ENCODE results near the gene COA1. TPM values are rescaled to one million over a fixed set of nuclear protein-coding genes. Genes with fewer than 3 reads are reported as not detected.

The COA1 gene
- total RNA-seq, 2 donors from 2014 or later = 53.6 to 56.0 TPM

DNA sequence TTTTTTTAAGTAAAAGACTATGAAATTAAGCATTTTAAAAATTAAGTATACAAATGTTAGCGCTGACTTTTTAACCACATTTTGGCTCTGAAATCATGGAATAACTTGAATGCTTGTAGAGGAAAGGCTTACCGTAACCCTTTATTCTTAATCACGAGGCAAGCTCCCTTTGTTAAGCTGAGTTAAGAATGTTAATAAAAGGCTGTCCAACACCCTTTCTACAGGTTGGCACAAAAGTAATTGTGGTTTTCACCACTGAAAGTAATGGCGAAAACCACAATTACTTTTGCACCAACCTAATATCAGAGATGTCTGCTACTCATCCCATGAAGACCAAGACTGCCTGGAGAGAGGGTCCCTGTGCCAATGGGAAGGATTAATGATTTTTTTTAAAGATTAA lies 75.9 kb downstream of the COA1 start:
- DNase-seq (ENCODE audit: low spot score) = no peak
- Histone ChIP-seq H3K27me3 (no peaks in the 10 kb centered on the region), H3K4me1 (peaks cover 0 to 37% of the 10 kb centered on the region in 2 donors), H3K27ac (no peak overlapping the region), H3K4me3 (no peak overlapping the region), H3K9me3 (no peaks in the 10 kb centered on the region), H3K36me3 (no peaks in the 10 kb centered on the region)
- TF ChIP-seq, protein P1, sequence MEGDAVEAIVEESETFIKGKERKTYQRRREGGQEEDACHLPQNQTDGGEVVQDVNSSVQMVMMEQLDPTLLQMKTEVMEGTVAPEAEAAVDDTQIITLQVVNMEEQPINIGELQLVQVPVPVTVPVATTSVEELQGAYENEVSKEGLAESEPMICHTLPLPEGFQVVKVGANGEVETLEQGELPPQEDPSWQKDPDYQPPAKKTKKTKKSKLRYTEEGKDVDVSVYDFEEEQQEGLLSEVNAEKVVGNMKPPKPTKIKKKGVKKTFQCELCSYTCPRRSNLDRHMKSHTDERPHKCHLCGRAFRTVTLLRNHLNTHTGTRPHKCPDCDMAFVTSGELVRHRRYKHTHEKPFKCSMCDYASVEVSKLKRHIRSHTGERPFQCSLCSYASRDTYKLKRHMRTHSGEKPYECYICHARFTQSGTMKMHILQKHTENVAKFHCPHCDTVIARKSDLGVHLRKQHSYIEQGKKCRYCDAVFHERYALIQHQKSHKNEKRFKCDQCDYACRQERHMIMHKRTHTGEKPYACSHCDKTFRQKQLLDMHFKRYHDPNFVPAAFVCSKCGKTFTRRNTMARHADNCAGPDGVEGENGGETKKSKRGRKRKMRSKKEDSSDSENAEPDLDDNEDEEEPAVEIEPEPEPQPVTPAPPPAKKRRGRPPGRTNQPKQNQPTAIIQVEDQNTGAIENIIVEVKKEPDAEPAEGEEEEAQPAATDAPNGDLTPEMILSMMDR (IDR thresholded peaks at IDR 0.05) = no peak

DNA sequence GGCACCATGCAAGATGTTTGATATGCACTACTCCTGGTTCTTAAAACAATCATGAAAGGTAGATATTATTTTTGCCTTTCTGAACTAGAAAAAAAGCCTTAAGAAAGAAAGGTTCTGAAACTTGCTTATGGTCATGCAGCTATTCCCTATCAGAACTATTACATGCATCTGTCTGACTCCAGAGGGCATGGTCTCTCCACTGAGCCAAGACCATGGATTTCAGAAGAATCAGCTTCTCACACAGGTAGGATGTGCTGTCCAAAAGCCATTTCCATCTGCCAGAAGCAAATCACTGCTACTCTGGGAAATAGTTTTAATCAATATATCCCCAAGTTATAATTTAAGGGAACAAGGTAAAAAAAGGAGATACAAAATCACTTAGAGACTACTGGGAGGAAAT lies 77.0 kb downstream of the COA1 start:
- no peaks in the 10 kb centered on the region for H3K36me3 ChIP-seq
- no peak overlapping the region for H3K4me3 ChIP-seq
- peaks cover 0 to 48% of the 10 kb centered on the region in 2 donors for H3K4me1 ChIP-seq
- no peak overlapping the region for H3K27ac ChIP-seq
- no peak for DNase-seq (ENCODE audit: low spot score)
- H3K9me3 ChIP-seq = no peaks in the 10 kb centered on the region
- TF ChIP-seq, protein P1 (IDR thresholded peaks at IDR 0.05) = no peak
- H3K27me3 ChIP-seq = no peaks in the 10 kb centered on the region

DNA sequence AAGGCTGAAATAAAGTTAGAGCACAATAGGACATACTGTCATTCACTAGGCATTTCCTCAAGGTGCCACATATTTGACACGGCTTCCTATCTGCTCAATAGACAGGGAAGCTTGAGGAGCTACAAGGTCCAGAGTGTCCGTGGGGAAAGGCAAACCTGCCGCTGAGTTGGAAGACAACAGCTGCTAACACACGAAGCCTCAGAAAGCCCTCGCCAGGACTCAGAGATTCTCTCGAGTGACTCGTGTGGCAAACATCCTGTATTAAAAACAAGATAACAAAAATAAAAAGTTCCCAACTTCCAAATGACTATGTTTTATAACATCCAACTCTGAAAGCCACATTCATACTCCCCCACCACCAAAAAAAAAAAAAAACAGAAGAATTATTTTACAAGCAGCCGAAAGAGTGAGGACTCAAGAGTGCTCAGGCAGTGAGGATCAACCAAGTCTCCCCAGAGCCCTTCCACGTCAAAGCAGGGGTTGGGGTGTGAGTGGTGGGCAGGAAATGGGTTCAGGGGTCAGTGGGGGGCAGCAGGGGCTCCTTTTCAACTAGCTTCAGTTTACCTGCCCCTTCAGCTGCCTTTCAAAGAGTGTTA lies 78.8 kb downstream of the COA1 start:
- Histone ChIP-seq H3K36me3 (no peaks in the 10 kb centered on the region), H3K27me3 (no peaks in the 10 kb centered on the region), H3K4me3 (no peak overlapping the region), H3K27ac (peak overlapping the region; percentile 57 to 71), H3K4me1 (peaks cover 0 to 66% of the 10 kb centered on the region in 2 donors), H3K9me3 (no peaks in the 10 kb centered on the region)
- TF ChIP-seq, protein P1 (IDR thresholded peaks at IDR 0.05) = no peak
- DNase-seq (ENCODE audit: low spot score) = no peak

DNA sequence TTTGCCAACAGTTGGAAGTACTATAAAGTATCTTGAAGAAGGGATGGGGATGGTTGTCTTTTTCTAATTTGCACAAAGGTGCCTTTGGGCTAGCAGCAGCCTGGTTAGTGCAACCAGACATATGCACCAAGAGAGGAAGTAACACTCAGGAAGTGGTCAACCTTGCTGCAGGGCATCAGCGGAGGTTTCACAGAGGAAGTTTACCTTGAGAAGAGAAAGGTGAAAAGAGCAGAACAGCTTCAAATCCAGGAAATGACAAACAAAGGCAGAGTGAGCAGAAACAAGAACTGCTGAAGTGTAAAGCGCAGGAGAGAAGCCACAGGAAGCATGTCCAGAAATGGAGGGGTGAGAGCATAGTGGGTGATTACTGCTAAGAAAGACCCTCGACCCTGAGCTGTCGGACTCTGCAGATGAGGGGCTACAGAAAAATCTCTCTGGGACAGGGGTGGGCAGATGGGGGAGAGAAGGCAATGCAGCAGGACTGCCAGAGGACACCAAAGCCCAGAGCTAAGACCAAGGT lies 79.5 kb downstream of the COA1 start:
- Histone ChIP-seq H3K4me1 (peaks cover 0 to 71% of the 10 kb centered on the region in 2 donors), H3K27ac (peak overlapping the region; percentile 57 to 71), H3K9me3 (no peaks in the 10 kb centered on the region), H3K4me3 (no peak overlapping the region), H3K27me3 (no peaks in the 10 kb centered on the region), H3K36me3 (no peaks in the 10 kb centered on the region)
- TF ChIP-seq, protein P1 (IDR thresholded peaks at IDR 0.05) = no peak
- no peak for DNase-seq (ENCODE audit: low spot score)

DNA sequence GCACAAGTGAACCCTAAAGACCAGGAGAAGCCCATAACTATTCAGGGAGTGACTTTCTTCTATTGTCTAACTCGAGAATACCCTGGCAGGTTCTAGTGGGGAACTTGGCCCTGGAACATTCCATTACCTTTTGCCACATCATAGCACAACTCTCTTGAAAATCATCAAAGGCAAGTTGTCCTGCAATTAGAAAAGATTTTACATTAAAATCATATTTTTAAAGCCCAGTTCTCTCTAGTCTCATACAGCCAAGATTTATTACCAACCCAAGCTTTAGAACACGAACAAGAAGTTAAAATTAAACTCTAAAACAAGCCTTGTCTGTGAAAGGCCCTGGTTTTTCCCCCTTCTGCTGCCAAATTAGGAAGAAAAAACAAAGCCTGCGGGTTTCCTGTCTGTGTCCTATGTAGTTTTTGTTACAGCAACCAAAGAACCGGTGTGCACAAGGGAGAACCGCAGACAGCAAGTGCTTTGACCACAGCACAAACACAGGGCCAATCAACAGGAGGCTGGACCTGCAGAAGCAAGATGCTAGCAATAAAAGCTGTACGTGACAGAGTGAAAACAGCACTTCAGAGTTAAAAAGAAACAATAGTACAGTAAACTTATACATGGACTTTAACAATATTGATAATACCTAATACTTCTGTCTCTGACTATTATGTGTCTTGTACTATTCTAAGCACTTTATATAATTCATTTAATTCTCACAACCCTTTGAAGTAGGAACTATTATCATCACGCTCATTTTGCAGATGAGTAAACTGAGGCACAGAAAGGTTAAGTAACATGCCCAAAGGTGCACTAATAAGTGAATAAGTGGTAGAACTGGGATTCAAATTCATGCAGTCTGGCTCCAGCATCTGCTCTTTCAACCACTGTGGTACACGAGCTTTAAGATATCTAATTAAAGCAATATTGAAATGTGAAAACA lies 80.6 kb downstream of the COA1 start:
- no peaks in the 10 kb centered on the region for H3K9me3 ChIP-seq
- no peak overlapping the region for H3K4me3 ChIP-seq
- no peak for DNase-seq (ENCODE audit: low spot score)
- TF ChIP-seq, protein P1 (IDR thresholded peaks at IDR 0.05) = no peak
- peaks cover 4% of the 10 kb centered on the region for H3K36me3 ChIP-seq
- no peaks in the 10 kb centered on the region for H3K27me3 ChIP-seq
- H3K27ac ChIP-seq = peak overlapping the region; percentile 84 to 93
- peaks cover 0 to 71% of the 10 kb centered on the region in 2 donors for H3K4me1 ChIP-seq
